ENCODE results near the gene ALPI.

ALPI gene

DNA sequence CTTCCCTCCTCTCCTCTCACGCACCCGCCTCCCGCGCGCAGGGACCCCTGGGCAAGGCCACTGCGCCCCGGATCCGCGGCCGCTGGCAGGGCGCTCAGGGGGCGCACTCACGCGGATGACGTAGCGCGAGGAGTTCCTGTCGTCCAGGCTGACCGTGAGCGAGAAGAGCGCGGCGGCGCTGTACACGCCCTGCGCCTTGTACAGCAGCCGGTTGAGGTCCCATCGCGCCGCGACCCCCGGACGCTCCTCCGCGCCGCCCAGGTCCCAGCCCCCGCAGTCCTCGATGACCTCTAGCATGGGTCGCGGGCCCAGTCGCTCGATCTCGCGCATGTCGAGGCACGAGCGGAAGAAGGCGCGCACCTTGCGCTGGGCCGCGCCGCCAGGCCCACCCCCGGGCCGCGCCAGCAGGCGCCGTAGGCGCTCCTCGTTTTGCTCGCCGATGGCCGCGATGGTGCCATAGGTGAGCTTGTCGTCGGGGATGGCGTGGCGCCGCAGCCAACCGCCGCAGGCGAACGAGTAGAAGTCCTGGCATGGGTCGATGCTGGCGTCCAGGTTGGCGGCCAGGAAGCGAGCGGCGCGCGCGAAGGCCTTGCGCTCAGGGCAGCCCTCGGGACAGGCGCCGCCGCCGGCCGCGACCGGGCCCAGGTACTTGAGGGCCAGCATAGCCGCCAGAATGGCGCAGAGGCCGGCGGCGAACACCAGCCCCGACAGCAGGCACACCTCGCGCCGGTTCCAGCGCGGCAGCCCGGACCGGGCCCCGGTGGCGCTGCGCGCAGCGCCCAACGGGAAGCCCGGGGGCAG lies 30.0 kb downstream of the ALPI start:
- peaks cover 72% of the 10 kb centered on the region for H3K27me3 ChIP-seq (ENCODE audit: control insufficient read depth, insufficient read depth, low read length)

DNA sequence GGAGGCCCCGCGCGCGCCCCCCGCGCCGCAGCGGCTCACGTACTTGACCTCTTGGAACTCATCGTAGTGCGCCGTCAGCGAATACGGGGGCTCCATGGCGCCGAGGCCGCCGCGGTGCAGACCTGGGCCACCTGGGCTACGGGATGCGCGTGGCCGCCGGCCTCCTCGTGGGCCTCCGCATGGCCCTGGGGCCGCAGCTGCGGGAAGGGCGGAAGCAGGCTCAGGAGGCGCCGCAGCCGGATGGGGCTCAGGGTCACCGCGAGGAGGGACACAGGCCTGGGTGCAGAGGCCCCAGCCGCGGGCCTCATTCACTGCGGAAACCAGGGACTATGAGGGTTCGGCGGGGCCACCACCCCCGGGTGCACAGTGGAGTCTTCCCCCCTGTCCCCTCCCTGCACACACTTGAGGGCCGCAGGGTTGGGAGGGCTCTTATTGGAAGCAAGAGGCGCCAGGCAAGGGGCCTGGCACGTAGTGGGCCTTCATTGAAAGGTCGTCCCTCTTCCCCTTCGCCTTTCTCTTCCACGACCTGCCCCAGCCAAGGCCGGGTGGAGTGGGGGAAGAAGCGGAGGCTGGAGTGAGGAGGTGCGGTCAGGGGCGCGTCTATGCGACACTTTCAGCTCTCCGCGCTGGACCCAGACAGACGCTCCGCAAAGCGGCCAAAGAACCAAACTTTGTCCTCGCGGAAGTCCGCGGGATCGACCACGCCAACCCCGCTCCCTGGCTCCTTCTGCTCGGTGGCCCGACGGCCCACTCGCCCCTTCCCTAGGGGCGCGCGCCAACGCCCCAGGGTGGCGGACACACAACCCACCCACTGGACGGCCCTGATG lies 30.8 kb downstream of the ALPI start:
- no peaks in the 10 kb centered on the region for H3K9me3 ChIP-seq (replicated peaks; ENCODE audit: low read length)
- no peak overlapping the region for H3K4me3 ChIP-seq (ENCODE audit: low read length)
- H3K4me2 ChIP-seq (ENCODE audit: low read length), result peak overlapping the region; percentile 25
- no peaks in the 10 kb centered on the region for H3K36me3 ChIP-seq (ENCODE audit: insufficient read depth, low read length)
- H3K27me3 ChIP-seq (ENCODE audit: control insufficient read depth, insufficient read depth, low read length), result peaks cover 71% of the 10 kb centered on the region
- no peaks in the 10 kb centered on the region for H3K4me1 ChIP-seq (ENCODE audit: control insufficient read depth, insufficient read depth, low read length)
- no peak overlapping the region for H3K9ac ChIP-seq (ENCODE audit: low read depth, low read length)

More for the DNA sequence above, 30.0 kb downstream of the ALPI start:
- H3K36me3 ChIP-seq (ENCODE audit: insufficient read depth, low read length), result no peaks in the 10 kb centered on the region
- no peaks in the 10 kb centered on the region for H3K4me1 ChIP-seq (ENCODE audit: control insufficient read depth, insufficient read depth, low read length)
- H3K9ac ChIP-seq (ENCODE audit: low read depth, low read length), result no peak overlapping the region
- H3K9me3 ChIP-seq (replicated peaks; ENCODE audit: low read length), result no peaks in the 10 kb centered on the region
- H3K4me3 ChIP-seq (ENCODE audit: low read length), result no peak overlapping the region
- H3K4me2 ChIP-seq (ENCODE audit: low read length), result no peak overlapping the region

DNA sequence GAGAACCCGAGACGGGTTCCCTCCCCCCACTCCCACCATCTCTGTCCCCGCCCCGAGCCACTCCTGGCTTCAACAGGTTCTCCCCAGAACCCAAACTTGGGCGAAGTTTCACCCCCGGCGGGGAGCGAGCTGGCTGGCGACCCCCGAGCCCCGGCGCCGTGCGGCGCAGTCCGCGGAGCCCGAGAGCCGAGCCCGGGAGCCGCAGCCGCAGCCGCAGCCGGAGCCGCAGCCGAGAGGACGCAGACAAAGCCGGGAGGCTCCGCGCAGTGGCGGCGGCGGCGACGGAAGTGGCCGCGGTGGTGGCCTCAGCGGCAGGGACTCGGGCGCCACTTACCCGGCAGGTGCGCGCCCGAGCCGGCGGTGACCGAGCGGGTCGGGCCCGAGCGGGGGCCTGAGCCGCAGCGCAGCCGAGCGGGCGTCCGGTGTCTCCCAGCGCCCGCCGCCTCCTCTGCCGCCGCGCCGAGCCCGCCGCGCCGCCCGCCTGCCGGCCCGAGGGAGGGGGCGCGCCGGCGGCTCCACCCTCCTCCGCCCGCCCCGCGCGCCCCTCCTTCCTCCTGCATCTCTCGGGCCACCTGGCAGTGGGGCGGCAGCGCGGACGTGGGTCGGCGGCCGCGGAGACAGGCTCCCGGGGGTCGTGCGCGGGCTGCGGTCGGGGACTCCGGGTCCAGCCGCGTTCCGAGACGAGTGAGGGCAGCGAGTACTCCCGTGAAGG lies 31.6 kb downstream of the ALPI start, which contains the start of gene ECEL1:
ECEL1 (minus strand) TSS at position 450 of the 712 bp plus-strand sequence. CDS start 1,181 bp downstream, outside the sequence.
- peak within 1 kb of the TSS; percentile 25 for H3K4me2 ChIP-seq (ENCODE audit: low read length)
- no peaks in the 10 kb centered on the region for H3K4me1 ChIP-seq (ENCODE audit: control insufficient read depth, insufficient read depth, low read length)
- no peak within 1 kb of the TSS for H3K4me3 ChIP-seq (ENCODE audit: low read length)
- no peaks in the 10 kb centered on the region for H3K9me3 ChIP-seq (replicated peaks; ENCODE audit: low read length)
- peaks cover 69% of the 10 kb centered on the region for H3K27me3 ChIP-seq (ENCODE audit: control insufficient read depth, insufficient read depth, low read length)
- H3K9ac ChIP-seq (ENCODE audit: low read depth, low read length), result no peak within 1 kb of the TSS
- no peaks in the 10 kb centered on the region for H3K36me3 ChIP-seq (ENCODE audit: insufficient read depth, low read length)

DNA sequence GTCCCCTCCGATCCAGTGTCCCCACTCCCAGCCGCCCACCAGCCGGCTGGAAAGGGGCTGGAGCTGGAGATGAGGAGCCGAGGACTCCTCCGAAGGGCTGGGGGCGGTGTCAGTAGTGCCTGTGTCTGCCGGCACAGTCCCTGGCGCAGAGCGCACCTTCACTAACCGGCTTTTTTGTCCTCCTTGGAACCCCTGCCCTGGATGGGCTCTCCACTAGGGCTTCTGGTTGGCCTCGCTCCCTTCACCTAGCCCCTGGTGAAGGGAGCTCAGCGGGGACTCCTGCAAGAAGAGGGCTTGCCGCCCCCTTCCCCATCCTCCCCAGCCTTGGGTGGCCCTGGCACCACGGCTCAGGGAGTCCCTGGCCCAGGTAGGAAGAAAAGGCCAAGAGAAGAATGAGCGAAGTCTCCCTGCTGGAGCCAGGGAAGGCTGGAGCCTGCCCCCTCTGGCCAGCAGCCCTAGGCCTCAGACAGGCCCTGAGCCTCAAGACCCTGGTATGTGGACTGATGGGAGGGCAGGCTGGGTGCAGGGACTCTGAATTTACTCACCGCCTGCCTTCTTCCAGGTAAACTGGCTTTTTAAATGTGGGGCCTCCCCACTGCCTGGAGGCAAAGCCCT lies 32.3 kb downstream of the ALPI start:
- H3K4me1 ChIP-seq (ENCODE audit: control insufficient read depth, insufficient read depth, low read length), result no peaks in the 10 kb centered on the region
- peaks cover 71% of the 10 kb centered on the region for H3K27me3 ChIP-seq (ENCODE audit: control insufficient read depth, insufficient read depth, low read length)
- no peaks in the 10 kb centered on the region for H3K9me3 ChIP-seq (replicated peaks; ENCODE audit: low read length)
- H3K4me3 ChIP-seq (ENCODE audit: low read length), result no peak overlapping the region
- H3K9ac ChIP-seq (ENCODE audit: low read depth, low read length), result no peak overlapping the region
- H3K36me3 ChIP-seq (ENCODE audit: insufficient read depth, low read length), result no peaks in the 10 kb centered on the region
- no peak overlapping the region for H3K4me2 ChIP-seq (ENCODE audit: low read length)

DNA sequence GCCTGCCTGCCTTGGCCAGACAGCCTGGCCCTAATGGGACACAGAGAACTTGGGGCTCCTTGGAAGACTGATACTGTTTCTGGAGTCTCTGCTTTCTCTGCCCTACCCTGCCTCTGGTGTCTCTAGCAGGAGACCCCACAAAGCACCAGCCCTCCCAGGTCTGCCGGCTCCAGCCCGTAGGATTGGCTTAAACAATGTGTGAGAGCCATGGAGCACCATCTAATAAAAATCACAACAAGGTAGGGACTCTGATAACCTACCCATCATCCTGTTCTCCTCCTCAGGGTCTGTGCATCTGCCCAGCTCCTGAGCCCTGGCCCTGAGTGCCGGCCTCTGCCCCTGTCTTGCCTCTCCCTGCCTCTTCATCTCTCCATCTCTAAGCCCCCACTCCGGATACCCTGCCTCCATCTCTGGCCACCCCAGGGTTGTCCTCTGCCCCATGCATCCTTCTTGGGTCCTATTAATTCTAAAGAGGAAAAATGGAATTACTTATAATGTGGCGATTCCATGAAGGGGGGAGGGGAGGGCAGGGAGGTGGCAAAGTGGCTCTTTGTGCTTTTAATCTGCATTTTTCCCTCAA lies 32.9 kb downstream of the ALPI start:
- Histone ChIP-seq H3K27me3 (ENCODE audit: control insufficient read depth, insufficient read depth, low read length) (peaks cover 65% of the 10 kb centered on the region), H3K4me1 (ENCODE audit: control insufficient read depth, insufficient read depth, low read length) (no peaks in the 10 kb centered on the region), H3K4me3 (ENCODE audit: low read length) (no peak overlapping the region), H3K4me2 (ENCODE audit: low read length) (no peak overlapping the region), H3K9ac (ENCODE audit: low read depth, low read length) (no peak overlapping the region), H3K9me3 (replicated peaks; ENCODE audit: low read length) (no peaks in the 10 kb centered on the region), H3K36me3 (ENCODE audit: insufficient read depth, low read length) (no peaks in the 10 kb centered on the region)

DNA sequence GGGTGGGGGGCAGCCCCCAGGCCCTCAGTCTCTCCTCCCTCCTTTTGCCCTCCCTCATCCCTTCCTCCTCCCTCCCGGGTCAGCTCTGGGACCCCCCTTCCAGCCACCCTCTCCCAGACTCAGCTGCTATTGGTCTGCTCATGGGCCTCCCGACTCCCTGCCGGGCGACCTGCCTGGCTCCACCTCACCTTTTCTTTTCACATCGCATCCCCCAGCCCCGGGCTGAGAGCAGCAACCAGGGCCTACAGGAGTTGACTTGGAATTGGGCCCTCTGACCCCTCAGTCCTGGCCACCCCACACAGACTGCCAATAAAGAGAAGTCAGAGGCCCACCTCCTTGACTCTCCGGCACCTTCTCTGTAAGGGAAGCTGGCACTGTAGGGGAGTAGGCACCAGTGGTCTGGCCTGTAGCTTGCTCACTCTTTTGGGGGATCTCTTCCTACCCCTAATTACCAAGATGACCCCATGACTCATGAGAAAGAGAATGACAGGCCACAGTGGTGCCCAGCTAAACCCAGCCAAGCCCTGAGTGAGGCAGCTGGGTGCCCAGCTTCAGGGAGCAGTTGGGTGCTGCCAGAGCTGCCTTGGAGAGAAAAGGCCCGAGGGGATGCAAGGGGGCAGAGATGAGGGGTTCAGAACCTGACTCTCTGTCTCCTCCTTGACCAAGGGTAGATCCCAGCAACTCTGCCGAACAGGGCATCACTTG lies 33.7 kb downstream of the ALPI start:
- H3K9ac ChIP-seq (ENCODE audit: low read depth, low read length), result no peak overlapping the region
- no peak overlapping the region for H3K4me2 ChIP-seq (ENCODE audit: low read length)
- H3K4me1 ChIP-seq (ENCODE audit: control insufficient read depth, insufficient read depth, low read length), result no peaks in the 10 kb centered on the region
- peaks cover 56% of the 10 kb centered on the region for H3K27me3 ChIP-seq (ENCODE audit: control insufficient read depth, insufficient read depth, low read length)
- H3K36me3 ChIP-seq (ENCODE audit: insufficient read depth, low read length), result no peaks in the 10 kb centered on the region
- H3K4me3 ChIP-seq (ENCODE audit: low read length), result no peak overlapping the region
- no peaks in the 10 kb centered on the region for H3K9me3 ChIP-seq (replicated peaks; ENCODE audit: low read length)

DNA sequence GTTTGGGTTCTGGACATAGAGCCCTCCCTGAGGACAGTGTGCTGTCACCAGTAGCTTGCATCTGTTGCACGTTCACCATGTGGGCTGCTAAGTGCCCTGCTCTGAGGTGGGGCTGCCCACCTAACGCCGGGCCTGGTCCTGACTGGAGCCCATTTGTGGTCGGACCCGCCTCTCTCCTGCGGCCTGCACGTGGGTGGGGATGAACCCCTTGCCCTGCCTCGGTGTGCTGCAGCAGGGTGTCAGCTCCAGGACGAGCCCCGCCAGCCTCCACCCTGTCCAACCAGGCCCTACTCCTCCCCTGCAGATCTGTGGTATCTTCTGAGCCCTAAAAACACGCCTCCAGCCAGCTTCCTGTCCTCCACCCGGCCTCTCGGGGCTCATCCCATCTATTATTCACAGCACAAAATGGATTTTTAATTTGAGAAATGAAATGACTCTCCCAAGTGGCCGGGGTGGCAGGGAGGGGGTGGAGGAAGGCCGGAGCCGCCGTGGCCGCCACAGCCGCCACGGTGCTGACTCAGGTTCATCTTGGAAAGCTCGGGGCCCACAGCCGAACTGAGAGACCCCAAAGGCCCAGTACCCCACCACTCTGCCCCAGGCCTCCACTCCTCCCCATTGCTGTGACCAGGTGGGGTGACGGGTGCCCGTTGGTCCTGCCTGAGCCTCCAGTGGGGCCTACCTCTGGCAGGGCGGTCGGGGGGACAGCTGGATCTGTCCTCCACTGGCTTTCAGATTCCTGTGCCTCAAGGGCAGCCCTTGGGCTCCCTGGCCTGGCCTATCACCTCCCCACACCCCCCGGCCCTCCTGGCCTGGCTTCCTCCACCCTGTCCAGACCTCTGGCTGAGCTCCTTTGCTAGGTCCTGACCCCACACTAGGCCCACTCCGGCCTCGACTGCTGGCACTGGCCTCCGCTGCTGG lies 34.5 kb downstream of the ALPI start:
- no peak overlapping the region for H3K4me3 ChIP-seq (ENCODE audit: low read length)
- no peaks in the 10 kb centered on the region for H3K9me3 ChIP-seq (replicated peaks; ENCODE audit: low read length)
- H3K36me3 ChIP-seq (ENCODE audit: insufficient read depth, low read length), result no peaks in the 10 kb centered on the region
- H3K27me3 ChIP-seq (ENCODE audit: control insufficient read depth, insufficient read depth, low read length), result peaks cover 48% of the 10 kb centered on the region
- no peak overlapping the region for H3K9ac ChIP-seq (ENCODE audit: low read depth, low read length)
- H3K4me1 ChIP-seq (ENCODE audit: control insufficient read depth, insufficient read depth, low read length), result no peaks in the 10 kb centered on the region
- H3K4me2 ChIP-seq (ENCODE audit: low read length), result no peak overlapping the region

DNA sequence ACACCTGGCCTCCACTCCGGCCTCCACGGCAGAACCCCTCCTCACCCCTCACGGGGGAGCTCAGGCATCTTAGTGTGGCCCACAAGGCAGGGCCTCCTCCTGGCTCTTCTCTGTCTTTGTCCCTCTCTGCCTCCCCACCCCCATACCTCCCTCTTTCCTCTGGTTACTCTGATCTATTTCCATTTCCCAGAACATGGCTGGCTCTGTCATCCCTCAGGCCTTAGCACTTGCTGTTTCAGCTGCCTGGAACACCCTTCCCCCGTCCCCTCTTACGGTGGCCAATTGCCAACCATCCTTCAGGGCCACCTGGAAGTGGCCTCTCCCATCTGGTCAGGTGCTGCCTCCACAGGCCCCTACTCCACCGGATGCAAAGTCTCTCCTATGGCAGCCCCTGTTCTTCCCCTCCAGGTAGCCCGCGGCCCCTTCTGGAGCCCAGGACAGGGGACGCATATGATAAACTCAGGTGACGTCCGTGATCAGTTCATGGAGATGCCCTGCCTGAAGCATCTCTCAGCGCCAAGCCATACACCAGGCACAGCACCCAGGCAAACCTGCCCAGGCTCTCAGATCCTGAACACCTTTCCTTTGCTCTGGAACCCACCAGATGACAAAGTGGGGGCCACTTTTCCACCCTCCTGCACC lies 35.3 kb downstream of the ALPI start:
- no peak overlapping the region for H3K4me3 ChIP-seq (ENCODE audit: low read length)
- H3K36me3 ChIP-seq (ENCODE audit: insufficient read depth, low read length), result no peaks in the 10 kb centered on the region
- no peaks in the 10 kb centered on the region for H3K4me1 ChIP-seq (ENCODE audit: control insufficient read depth, insufficient read depth, low read length)
- H3K4me2 ChIP-seq (ENCODE audit: low read length), result no peak overlapping the region
- no peaks in the 10 kb centered on the region for H3K9me3 ChIP-seq (replicated peaks; ENCODE audit: low read length)
- H3K9ac ChIP-seq (ENCODE audit: low read depth, low read length), result no peak overlapping the region
- H3K27me3 ChIP-seq (ENCODE audit: control insufficient read depth, insufficient read depth, low read length), result peaks cover 43% of the 10 kb centered on the region

DNA sequence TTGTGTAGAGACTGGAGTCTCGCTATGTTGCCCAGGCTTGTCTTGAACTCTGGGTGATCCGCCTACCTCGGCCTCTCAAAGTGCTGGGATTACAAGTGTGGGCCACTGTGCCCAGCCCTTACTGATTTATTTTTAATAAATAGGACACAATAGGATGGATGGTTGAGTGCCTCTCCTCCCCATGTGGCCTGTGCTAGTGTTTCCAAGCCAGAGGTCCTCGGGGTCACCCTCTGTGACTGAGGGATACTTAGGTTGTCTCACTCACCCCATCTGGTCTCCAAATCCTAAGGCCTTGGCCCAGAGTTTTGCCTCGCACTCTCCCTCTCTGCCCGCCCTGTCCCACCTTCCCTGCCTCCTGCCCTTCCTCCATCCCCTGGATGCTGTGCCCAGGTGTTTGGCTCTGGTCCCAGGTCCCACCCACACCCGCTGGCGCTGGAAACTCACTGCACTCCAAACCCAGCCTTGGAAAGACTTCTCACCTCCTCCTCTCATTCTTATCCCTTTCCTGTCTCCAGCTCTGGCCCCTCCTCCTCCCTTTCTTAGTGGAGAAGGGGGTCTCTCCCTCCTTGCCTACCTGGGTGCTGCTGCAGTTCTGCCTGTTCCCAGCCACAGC lies 36.4 kb downstream of the ALPI start:
- Histone ChIP-seq H3K36me3 (ENCODE audit: insufficient read depth, low read length) (no peaks in the 10 kb centered on the region), H3K4me3 (ENCODE audit: low read length) (no peak overlapping the region), H3K4me1 (ENCODE audit: control insufficient read depth, insufficient read depth, low read length) (no peaks in the 10 kb centered on the region), H3K9ac (ENCODE audit: low read depth, low read length) (no peak overlapping the region), H3K9me3 (replicated peaks; ENCODE audit: low read length) (no peaks in the 10 kb centered on the region), H3K4me2 (ENCODE audit: low read length) (no peak overlapping the region), H3K27me3 (ENCODE audit: control insufficient read depth, insufficient read depth, low read length) (peaks cover 33% of the 10 kb centered on the region)
